SK-N-SH (cell line): ENCODE data around the gene PRPF4. TPM values are rescaled to one million over a fixed set of nuclear protein-coding genes. Genes with fewer than 3 reads are reported as not detected.

Experiments used
- CTCF ChIA-PET: fragments of 300-600, 350-600 bp; formaldehyde crosslinking; extraction: SDS; loops from one replicate; lab custom pipeline; 2021; lab: Yijun Ruan, JAX
- POLR2A ChIA-PET: fragments of 350-600 bp; sonication (Branson Sonifier 250); formaldehyde crosslinking; extraction: SDS; loops from one replicate; lab custom pipeline; 2020; ENCODE audit warnings: antibody characterized with exemption, inconsistent platforms; lab: Yijun Ruan, JAX
- DNase-seq: peaks from one replicate; pipeline ENCODE4 v3.0.0; 2012
- H2AFZ ChIP-seq: fragments of 200-600 bp; sonication (generic); 2 replicates; pipeline ENCODE4 v1.8.1; 2016; ENCODE audit warnings: antibody characterized with exemption, mild to moderate bottlenecking, low read depth
- H3F3A ChIP-seq: fragments of 200-600 bp; sonication (generic); replicated peaks from 2 replicates; pipeline ENCODE3; 2016; ENCODE audit warnings: antibody characterized with exemption, mild to moderate bottlenecking; ENCODE audit not compliant: insufficient read depth
- H3K27ac ChIP-seq, 2 experiments: fragments of 200-500 bp in 1 of 2; fragments of 200-600 bp in 1 of 2; sonication (Bioruptor generic) in 1 of 2; sonication (generic), shearing (Covaris generic) in 1 of 2; 2 replicates each; pipeline versions ENCODE4 v1.5.1 to v1.6.1; 2014 to 2016; ENCODE audit warnings: low read depth in 2 of 2, inconsistent platforms in 1 of 2, low read length in 1 of 2, mild to moderate bottlenecking in 1 of 2, mixed read lengths in 1 of 2
- H3K27me3 ChIP-seq: fragments of 200-600 bp; sonication (generic), shearing (Covaris generic); 2 replicates; pipeline ENCODE4 v1.6.1; 2016; ENCODE audit warnings: mixed run types; ENCODE audit not compliant: insufficient read depth
- H3K36me3 ChIP-seq, 2 experiments: fragments of 200-500 bp in 1 of 2; fragments of 200-600 bp in 1 of 2; sonication (Bioruptor generic) in 1 of 2; sonication (generic) in 1 of 2; replicated peaks in 1 of 2; 2 replicates each; pipeline versions ENCODE3 to v1.5.1; 2014 to 2016; ENCODE audit warnings: low read length in 1 of 2, mild to moderate bottlenecking in 1 of 2; ENCODE audit not compliant: insufficient read depth in 2 of 2, control insufficient read depth in 1 of 2
- H3K4me1 ChIP-seq, 2 experiments: fragments of 200-500 bp in 1 of 2; fragments of 200-600 bp in 1 of 2; sonication (Bioruptor generic) in 1 of 2; sonication (generic), shearing (Covaris generic) in 1 of 2; 2 replicates each; pipeline versions ENCODE4 v1.5.1 to v1.6.1; 2014 to 2016; ENCODE audit warnings: low read depth in 1 of 2, low read length in 1 of 2, mixed run types in 1 of 2; ENCODE audit not compliant: insufficient read depth in 2 of 2, control insufficient read depth in 1 of 2
- H3K4me2 ChIP-seq: fragments of 200-600 bp; sonication (generic), shearing (Covaris generic); 2 replicates; pipeline ENCODE4 v1.6.1; 2017; ENCODE audit warnings: mixed run types
- H3K4me3 ChIP-seq, 2 experiments: fragments of 200-500 bp in 1 of 2; fragments of 200-600 bp in 1 of 2; sonication (Bioruptor generic) in 1 of 2; sonication (generic), shearing (Covaris generic) in 1 of 2; 2 replicates each; pipeline versions ENCODE4 v1.5.1 to v1.8.1; 2014 to 2016; ENCODE audit warnings: low read depth in 2 of 2, inconsistent platforms in 1 of 2, low read length in 1 of 2, mild to moderate bottlenecking in 1 of 2, mixed read lengths in 1 of 2, moderate library complexity in 1 of 2
- H3K79me2 ChIP-seq: fragments of 200-600 bp; sonication (generic); 2 replicates; pipeline ENCODE4 v1.8.1; 2017; ENCODE audit warnings: mild to moderate bottlenecking; ENCODE audit not compliant: insufficient read depth
- H3K9ac ChIP-seq: fragments of 200-600 bp; sonication (generic); 2 replicates; pipeline ENCODE4 v1.6.1; 2017; ENCODE audit warnings: mixed run types
- H3K9me2 ChIP-seq: fragments of 200-600 bp; sonication (generic); 2 replicates; pipeline ENCODE4 v1.6.1; 2017; ENCODE audit warnings: mixed run types
- H3K9me3 ChIP-seq: fragments of 200-600 bp; sonication (generic); 2 replicates; pipeline ENCODE4 v1.6.1; 2017; ENCODE audit warnings: mixed run types, mild to moderate bottlenecking, moderate library complexity
- H4K20me1 ChIP-seq: fragments of 200-600 bp; sonication (generic); 2 replicates; pipeline ENCODE4 v1.6.1; 2017; ENCODE audit warnings: mild to moderate bottlenecking, mixed run types; ENCODE audit not compliant: insufficient read depth
- CTCF ChIP-seq: fragments of 200-600 bp; sonication (generic); IDR thresholded peaks from 2 replicates; pipeline ENCODE4 v1.6.1; 2017; ENCODE audit warnings: antibody characterized with exemption, mild to moderate bottlenecking, moderate library complexity
- EP300 ChIP-seq, 2 experiments: IDR thresholded peaks; 2 replicates each; pipeline versions ENCODE4 v1.4.0 to v1.6.1; 2012; ENCODE audit warnings: borderline replicate concordance in 1 of 2, low read depth in 1 of 2, low read length in 1 of 2
- FOXJ3 ChIP-seq: sonication (generic); formaldehyde crosslinking; IDR thresholded peaks from 2 replicates; pipeline ENCODE4 v1.5.1; 2020; ENCODE audit warnings: mild to moderate bottlenecking, missing genetic modification reagents
- FOXM1 ChIP-seq: IDR thresholded peaks from 2 replicates; pipeline ENCODE4 v1.4.0; 2012; ENCODE audit warnings: low read depth, mild to moderate bottlenecking
- GABPA ChIP-seq: IDR thresholded peaks from 2 replicates; pipeline ENCODE4 v1.4.0; 2012; ENCODE audit warnings: low read depth, mild to moderate bottlenecking
- GATA2 ChIP-seq: sonication (generic); formaldehyde crosslinking; IDR thresholded peaks from 2 replicates; pipeline ENCODE4 v1.5.0; 2020; ENCODE audit warnings: mild to moderate bottlenecking, missing genetic modification reagents
- IRF3 ChIP-seq: fragments of 150-350 bp; IDR thresholded peaks from 2 replicates; pipeline ENCODE4 v1.6.1; 2016; ENCODE audit warnings: mild to moderate bottlenecking, low read depth, low read length
- MAX ChIP-seq: IDR thresholded peaks from 2 replicates; pipeline ENCODE4 v1.4.0; 2012; ENCODE audit warnings: low read depth
- MEF2A ChIP-seq: IDR thresholded peaks from 2 replicates; pipeline ENCODE4 v1.4.0; 2012; ENCODE audit warnings: low read depth, borderline replicate concordance
- MXI1 ChIP-seq: IDR thresholded peaks from 2 replicates; pipeline ENCODE4 v1.6.1; 2012; ENCODE audit warnings: mild to moderate bottlenecking, low read depth, low read length, improper control_type of control experiment
- PBX3 ChIP-seq: IDR thresholded peaks from 2 replicates; pipeline ENCODE4; 2012
- RCOR1 ChIP-seq: fragments of 150-350 bp; IDR thresholded peaks from 2 replicates; pipeline ENCODE4 v1.6.1; 2017; ENCODE audit warnings: antibody characterized with exemption, low read length
- RXRA ChIP-seq: IDR thresholded peaks from 2 replicates; pipeline ENCODE4 v1.4.0; 2012; ENCODE audit warnings: low read depth, mild to moderate bottlenecking, borderline replicate concordance
- TAF1 ChIP-seq: IDR thresholded peaks from 2 replicates; pipeline ENCODE4 v1.6.1; 2012; ENCODE audit warnings: low read depth, mild to moderate bottlenecking, low read length, moderate library complexity, borderline replicate concordance
- TEAD4 ChIP-seq: IDR thresholded peaks from 2 replicates; pipeline ENCODE4 v1.4.0; 2012; ENCODE audit warnings: mild to moderate bottlenecking, borderline replicate concordance; ENCODE audit not compliant: insufficient read depth
- USF1 ChIP-seq: IDR thresholded peaks from 2 replicates; pipeline ENCODE4 v1.4.0; 2012; ENCODE audit warnings: low read depth, borderline replicate concordance
- USF2 ChIP-seq: fragments of 150-350 bp; IDR thresholded peaks from 2 replicates; pipeline ENCODE4 v1.6.1; 2017; ENCODE audit warnings: antibody characterized with exemption, low read length, low read depth, borderline replicate concordance
- YY1 ChIP-seq: IDR thresholded peaks from 2 replicates; pipeline ENCODE4 v1.4.0; 2012; ENCODE audit warnings: low read depth, mild to moderate bottlenecking
- ZBTB33 ChIP-seq: IDR thresholded peaks from 2 replicates; pipeline ENCODE4 v1.4.0; 2012; ENCODE audit warnings: low read depth, borderline replicate concordance
- WGBS: methylation state at CpG from one replicate; pipeline ENCODE4 v1.1.6; 2017; ENCODE audit warnings: low lambda C conversion rate; 5-methylcytosine and 5-hydroxymethylcytosine counted together
- polyA plus RNA-seq, 3 experiments: library from polyadenylated mRNA; depleted of rRNA; stranded (reverse); fragments of >200 nt; gene quantifications; 2 replicates each; pipeline ENCODE4 v1.2.3, GENCODE V29; 2012

The PRPF4 gene
- polyA plus RNA-seq, 1 of the 3 experiments (the other 2 are of a cell fraction) = 23.2 TPM

GRCh38 chr9:113278840-113279239 is 3.4 kb downstream of the PRPF4 start:
- Histone ChIP-seq H3K4me3 (no peak overlapping the region), H3K79me2 (peaks cover 47% of the 10 kb centered on the region), H4K20me1 (no peaks in the 10 kb centered on the region; the same call in 1 of the 2 replicates), H3K36me3 (peaks cover 61 to 63% of the 10 kb centered on the region in 2 experiments), H3K9me3 (no peaks in the 10 kb centered on the region), H3K27ac (0 out of 4 replicates have a peak overlapping the region, but pooled peaks of 1 of the 2 experiments have one; percentile 11), H3K4me1 (peaks cover 7 to 12% of the 10 kb centered on the region in 2 experiments; a peak in 3 of 4 replicates), H3K9me2 (no peaks in the 10 kb centered on the region), H3K9ac (no peak overlapping the region), H2AFZ (no peak overlapping the region), H3F3A (peaks cover 7% of the 10 kb centered on the region), H3K27me3 (no peaks in the 10 kb centered on the region), H3K4me2 (no peak overlapping the region)
- DNase-seq = no peak
- 85% methylated on average over 4 of the region's 4 CpGs for WGBS
- TF ChIP-seq PBX3 (no peak), ZBTB33 (no peak), RXRA (no peak), USF1 (no peak), EP300 (IDR thresholded peaks at IDR 0.05; ENCODE audit: borderline replicate concordance in 1 of 2, low read depth in 1 of 2, low read length in 1 of 2) (no peak), GABPA (no peak), FOXJ3 (CRISPR knock-in tag) (no peak), MAX (no peak), USF2 (no peak), TEAD4 (no peak), TAF1 (no peak), FOXM1 (no peak), MEF2A (no peak), YY1 (no peak), RCOR1 (no peak), CTCF (no peak), GATA2 (CRISPR knock-in tag) (no peak), IRF3 (no peak), MXI1 (no peak)
- ChIA-PET POLR2A (interaction anchor here (1.5 kb wide), 1 partner anchor 132 kb away, joined by 3 read pairs; the partner anchor contains the start of genes C9orf43 and POLE3), CTCF (no interaction called here)
